PC-3 (cell line): ENCODE data around the gene SAMD13.

Experiments used
- CTCF ChIP-seq: fragments of 300-600 bp; sonication (generic); conservative IDR thresholded peaks from 2 replicates; pipeline ENCODE4 v1.5.1; 2017; ENCODE audit warnings: antibody characterized with exemption, low read depth, mild to moderate bottlenecking, low read length
- EZH2 ChIP-seq: fragments of 300-600 bp; sonication (generic); IDR thresholded peaks from one replicate; pipeline ENCODE4 v1.6.1; 2017; ENCODE audit warnings: antibody characterized with exemption, mild to moderate bottlenecking, low read length; ENCODE audit not compliant: unreplicated experiment
- EZH2phosphoT487 ChIP-seq: fragments of 300-600 bp; sonication (generic); IDR thresholded peaks from 2 replicates; pipeline ENCODE4 v1.6.1; 2018; ENCODE audit warnings: mild to moderate bottlenecking, antibody characterized with exemption, low read length, borderline replicate concordance

GRCh38 chr1:84268346-84268745, 33.2 kb upstream of the SAMD13 start:
- no peak for TF ChIP-seq CTCF
- TF ChIP-seq EZH2: no peak
- no peak for TF ChIP-seq EZH2phosphoT487
